Spleen (tissue), 13 donors: Measurements from ENCODE around the gene TSPAN33. TPM values are rescaled to one million over a fixed set of nuclear protein-coding genes. Genes with fewer than 3 reads are reported as not detected.

Experiments used
- DNase-seq: peaks from one replicate; pipeline ENCODE4 v3.0.0-alpha.2; 2020
- H3K27ac ChIP-seq, 8 donors: fragments of 200-600 bp; sonication (generic) in 7 of 8; 1 replicate in 4 of 8; 2 replicates in 4 of 8; pipeline versions ENCODE4 v1.5.0 to v1.8.0; 2016 to 2021; ENCODE audit warnings: inconsistent platforms in 4 of 8, mild to moderate bottlenecking in 4 of 8, moderate library complexity in 1 of 8
- H3K27me3 ChIP-seq, 7 donors: fragments of 200-600 bp; sonication (generic) in 6 of 7; replicated peaks in 1 of 7; 1 replicate in 4 of 7; 2 replicates in 3 of 7; pipeline versions ENCODE4 v1.5.0 to v1.8.0; 2016 to 2021; ENCODE audit warnings: inconsistent platforms in 3 of 7, mild to moderate bottlenecking in 1 of 7
- H3K36me3 ChIP-seq, 6 donors: fragments of 200-600 bp; sonication (generic) in 5 of 6; 1 replicate in 4 of 6; 2 replicates in 2 of 6; pipeline versions ENCODE4 v1.5.0 to v1.8.0; 2016 to 2021; ENCODE audit warnings: inconsistent platforms in 2 of 6
- H3K4me1 ChIP-seq, 6 donors: fragments of 200-600 bp; sonication (generic) in 5 of 6; 1 replicate in 3 of 6; 2 replicates in 3 of 6; pipeline versions ENCODE4 v1.5.0 to v1.8.0; 2016 to 2021; ENCODE audit warnings: inconsistent platforms in 3 of 6
- H3K4me3 ChIP-seq, 8 donors: fragments of 200-600 bp; sonication (generic) in 7 of 8; 1 replicate in 4 of 8; 2 replicates in 4 of 8; pipeline versions ENCODE4 v1.5.0 to v1.8.0; 2016 to 2021; ENCODE audit warnings: inconsistent platforms in 4 of 8, mild to moderate bottlenecking in 4 of 8, moderate library complexity in 2 of 8
- H3K9me3 ChIP-seq, 8 donors: fragments of 200-600 bp; sonication (generic) in 7 of 8; 1 replicate in 4 of 8; 2 replicates in 4 of 8; pipeline versions ENCODE4 v1.5.0 to v1.8.0; 2016 to 2021; ENCODE audit warnings: inconsistent platforms in 4 of 8
- CTCF ChIP-seq, 11 experiments: fragments of 200-600 bp in 7 of 11; fragments of 450-650 bp in 4 of 11; sonication (generic) in 4 of 11; IDR thresholded peaks in 8 of 11; conservative IDR thresholded peaks in 3 of 11; 1 replicate in 7 of 11; 2 replicates in 4 of 11; pipeline versions ENCODE4 v1.4.0 to v1.8.0; 2016 to 2021; ENCODE audit warnings: antibody characterized with exemption in 11 of 11, inconsistent platforms in 4 of 11, mild to moderate bottlenecking in 1 of 11
- POLR2A ChIP-seq, 3 donors: fragments of 450-650 bp; IDR thresholded peaks; one replicate each; pipeline ENCODE4 v1.5.1; 2017; ENCODE audit warnings: antibody characterized with exemption in 3 of 3, mild to moderate bottlenecking in 1 of 3
- POLR2AphosphoS5 ChIP-seq, 3 donors: sonication (generic); formaldehyde crosslinking; IDR thresholded peaks; one replicate each; pipeline ENCODE4 v1.5.1; 2017; ENCODE audit warnings: antibody characterized with exemption in 3 of 3
- WGBS, 5 donors: extraction: QIAGEN DNeasy Blood & Tissue Kit in 3 of 5; methylation state at CpG; one replicate each; pipeline versions ENCODE4 v1.1.5 to v1.1.7; 2013 to 2018; 5-methylcytosine and 5-hydroxymethylcytosine counted together
- intact Hi-C: fragments of 100-400 bp; cut with DNase I; formaldehyde crosslinking; loops from one replicate; pipeline ENCODE4 v1.15.0; 2023; ENCODE audit warnings: low total_unique reads
- long read RNA-seq, 2 donors: transcript quantifications; one replicate each; lab custom pipeline, GENCODE V29; 2026
- polyA plus RNA-seq, 3 donors: library from polyadenylated mRNA; stranded (reverse); fragments of 200-250 nt; gene quantifications; one replicate each; pipeline ENCODE4 v1.2.1, GENCODE V29; 2013
- total RNA-seq, 7 donors: library from RNA; depleted of rRNA in 3 of 7; stranded (reverse); fragments of >200 nt in 3 of 7; fragmentation: NEBNext Ultra II Directional in 4 of 7; extraction: Animal tissue kit (Norgen Biotek cat#: 25700) in 4 of 7; gene quantifications; one replicate each; pipeline versions ENCODE4 v1.1.0 to v1.2.1, GENCODE V29; 2016 to 2021
- donor health status: healthy with polysubstance abuse.
- donor health status: DM: no; HTN: no; CAD: no; lungs with moderate emphysema.
- donor health status: DM: no; HTN: no; CAD: no.
- donor health status: Bipolar disorder and iron deficiency.
- donor health status: healthy.
- donor health status: DM: no; HTN: no; CAD: no.
- donor health status: DM: yes; HTN: yes; CAD: no.

The TSPAN33 gene
- total RNA-seq (10 to 100 TPM; 37.0 to 48.8 (median 40.7) TPM), polyA plus RNA-seq (10 to 100 TPM; 46.7 to 57.9 (median 55.4) TPM)
- long read RNA-seq, donor 1, transcript TSPAN33-201 (8 exons, 1,863 nt), result major isoform, 7 of 7 reads
- long read RNA-seq, donor 1, partial matches to known transcripts, result 0 of 7 reads
- long read RNA-seq, donor 1, other reads (novel, unspliced or antisense), result 0 of 7 reads
- long read RNA-seq, donor 2, transcript TSPAN33-201 (8 exons, 1,863 nt), result major isoform, 11 of 14 reads
- long read RNA-seq, donor 2, partial matches to known transcripts, result 0 of 14 reads
- long read RNA-seq, donor 2, other reads (novel, unspliced or antisense), result 0 of 14 reads

GRCh38 chr7:129144095-129144833 is at the start of gene TSPAN33:
TSPAN33 (plus strand) TSS chr7:129144707; CDS start chr7:129144981, 274 bp downstream.
- DNase-seq, result peak; percentile 94
- H3K36me3 ChIP-seq, result peaks cover 0 to 12% (median 0%) of the 10 kb centered on the region in 6 donors
- peak; percentile 50 to 76 (median 61) for TF ChIP-seq POLR2AphosphoS5 (IDR thresholded peaks at IDR 0.05)
- no peak for TF ChIP-seq CTCF (IDR thresholded peaks at IDR 0.05 in 8 of 11, conservative IDR thresholded peaks at IDR 0.05 in 3 of 11)
- TF ChIP-seq POLR2A (IDR thresholded peaks at IDR 0.05), result no peak
- H3K27ac ChIP-seq, result peak within 1 kb of the TSS in 7 of 8 donors; percentile 54 to 88 (median 79)
- peak within 1 kb of the TSS; percentile 44 to 83 (median 52) for H3K4me3 ChIP-seq
- H3K27me3 ChIP-seq, result peaks cover 0 to 28% (median 10%) of the 10 kb centered on the region in 7 donors
- intact Hi-C loops, result no loop called here
- H3K9me3 ChIP-seq, result no peaks in the 10 kb centered on the region
- WGBS, 5 donors, result 1 to 5% (median 1%) methylated on average over 24 to 43 of the region's 43 CpGs
- peaks cover 9 to 61% (median 50%) of the 10 kb centered on the region in 6 donors for H3K4me1 ChIP-seq

GRCh38 chr7:129095258-129095657 is 49.2 kb upstream of the TSPAN33 start:
- intact Hi-C loops, result no loop called here
- TF ChIP-seq POLR2AphosphoS5 (IDR thresholded peaks at IDR 0.05) (peak in 1 of 3 donors; percentile 32), POLR2A (IDR thresholded peaks at IDR 0.05) (no peak), CTCF (IDR thresholded peaks at IDR 0.05 in 8 of 11, conservative IDR thresholded peaks at IDR 0.05 in 3 of 11) (peak in 2 of 11 experiments; percentile 15 to 19)
- Histone ChIP-seq H3K4me1 (peaks cover 0 to 34% (median 17%) of the 10 kb centered on the region in 6 donors), H3K9me3 (no peaks in the 10 kb centered on the region), H3K4me3 (no peak overlapping the region), H3K27ac (peak overlapping the region in 5 of 8 donors; percentile 13 to 75 (median 71)), H3K36me3 (no peaks in the 10 kb centered on the region), H3K27me3 (no peaks in the 10 kb centered on the region)
- no peak for DNase-seq
- WGBS, 5 donors, result 15 to 30% (median 24%) methylated on average over 6 of the region's 6 CpGs

- intact Hi-C loops, result no loop called here
- H3K36me3 ChIP-seq, result no peaks in the 10 kb centered on the region
- no peak for DNase-seq
- no peaks in the 10 kb centered on the region for H3K9me3 ChIP-seq
- H3K4me1 ChIP-seq, result peaks cover 0 to 15% (median 8%) of the 10 kb centered on the region in 6 donors
- no peak overlapping the region for H3K27ac ChIP-seq
- H3K4me3 ChIP-seq, result no peak overlapping the region
- H3K27me3 ChIP-seq, result no peaks in the 10 kb centered on the region
- WGBS, 5 donors, result 64 to 89% (median 74%) methylated on average over 8 of the region's 8 CpGs
- no peak for TF ChIP-seq POLR2AphosphoS5 (IDR thresholded peaks at IDR 0.05)
- TF ChIP-seq POLR2A (IDR thresholded peaks at IDR 0.05), result no peak
- no peak for TF ChIP-seq CTCF (IDR thresholded peaks at IDR 0.05 in 8 of 11, conservative IDR thresholded peaks at IDR 0.05 in 3 of 11)
Measured at GRCh38 chr7:129098409-129099084, 46.0 kb upstream of the TSPAN33 start.
